Daoy (cell line): ENCODE measurements around the gene DAP. TPM values are rescaled to one million over a fixed set of nuclear protein-coding genes. Genes with fewer than 3 reads are reported as not detected.
"Not testable (repeated sequence)": the region's sequence is repeated elsewhere in the genome, so short reads cannot be mapped to it uniquely, and the experiment has no call there.

ENCODE experiments used
- DNase-seq: peaks from one replicate; pipeline ENCODE4 v3.0.0-alpha.2; 2015; ENCODE audit warnings: low read depth
- total RNA-seq: library from RNA; depleted of rRNA; stranded (reverse); fragments of >200 nt; shearing (Covaris generic); gene quantifications from 2 replicates; pipeline ENCODE4 v1.2.3, GENCODE V29; 2014; rRNA removed

Gene DAP
- total RNA-seq, 1 experiment from 2014 or later = 19.1 TPM

GRCh38 chr5:10633271-10634049 lies 127.6 kb downstream of the DAP start:
- DNase-seq = no peak

- peak; percentile 88 for DNase-seq
These were observed 128.8 kb downstream of the DAP start for GRCh38 chr5:10632110-10632761.

DNA sequence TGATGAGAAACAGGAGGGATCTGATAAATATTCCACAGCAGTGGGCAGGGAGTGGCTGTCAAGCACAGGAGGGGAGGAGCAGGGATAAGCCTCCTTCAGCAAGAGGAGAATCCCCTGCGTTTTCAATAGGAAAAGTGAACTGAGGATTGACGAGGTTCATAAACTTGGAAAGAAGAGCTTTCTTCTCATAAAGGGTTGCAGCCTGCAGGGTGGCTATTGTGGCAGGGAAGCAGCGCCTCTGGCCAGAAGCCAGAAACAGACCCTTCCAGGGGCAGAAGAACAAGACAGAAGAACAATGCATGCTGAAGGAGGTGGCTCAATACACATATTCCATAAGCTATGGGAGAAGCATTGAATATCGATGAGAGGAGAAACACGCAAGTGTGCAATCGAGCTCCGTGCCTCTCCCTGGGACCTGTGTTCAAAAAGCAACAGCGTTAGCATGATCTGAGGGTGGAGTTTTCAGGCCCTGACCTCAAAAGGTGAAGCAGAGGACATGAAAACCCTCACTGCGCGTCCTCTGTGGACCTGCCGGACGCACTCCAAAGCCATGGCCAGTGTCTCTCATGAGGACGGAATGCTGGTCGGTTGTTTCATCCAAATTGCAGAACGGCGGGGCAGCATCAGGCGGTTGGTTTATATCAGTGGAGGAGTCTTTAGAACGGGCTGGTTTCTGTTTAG lies 129.6 kb downstream of the DAP start:
- DNase-seq = no peak

- not testable (repeated sequence) for DNase-seq
These were observed 130.3 kb downstream of the DAP start for GRCh38 chr5:10630744-10631143.

- DNase-seq = no peak
These were observed 130.9 kb downstream of the DAP start for GRCh38 chr5:10630126-10630525.

DNA sequence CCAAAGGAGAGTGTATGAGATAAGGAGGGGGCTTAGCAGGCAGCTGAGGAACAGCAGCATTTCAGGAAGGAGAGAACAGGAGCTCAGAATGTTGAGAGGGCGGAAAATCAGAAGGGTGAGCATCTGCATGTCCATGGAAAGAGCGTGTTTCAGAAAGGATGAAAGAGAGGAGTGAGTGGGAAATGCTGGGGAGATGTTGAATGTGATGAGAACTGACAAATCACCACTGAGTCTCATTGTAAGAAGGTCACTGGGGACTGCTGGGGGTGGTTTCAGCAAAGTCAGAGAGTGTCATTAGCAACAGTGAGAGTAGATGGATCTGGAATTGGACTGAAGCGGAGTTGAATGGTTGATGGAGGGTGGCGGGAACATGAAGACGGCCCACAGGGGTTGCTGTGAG lies 131.4 kb downstream of the DAP start:
- no peak for DNase-seq

Other genes with a start within 250 kb of the DAP start
- 1.5 and 1.7 TPM in 2 replicates for gene ANKRD33B, start 197.2 kb downstream of the DAP start, total RNA-seq